ENCODE measurements around the gene RASSF8.

- no peak for TF ChIP-seq CTCF (IDR thresholded peaks at IDR 0.05)
- TF ChIP-seq POLR2A (IDR thresholded peaks at IDR 0.05), result no peak
These were observed 144.5 kb downstream of the RASSF8 start for GRCh38 chr12:26102953-26103352.

Data from esophagus squamous epithelium (tissue), 4 donors.